Measurements from ENCODE around the gene ANGPTL8.

ANGPTL8 gene

DNA sequence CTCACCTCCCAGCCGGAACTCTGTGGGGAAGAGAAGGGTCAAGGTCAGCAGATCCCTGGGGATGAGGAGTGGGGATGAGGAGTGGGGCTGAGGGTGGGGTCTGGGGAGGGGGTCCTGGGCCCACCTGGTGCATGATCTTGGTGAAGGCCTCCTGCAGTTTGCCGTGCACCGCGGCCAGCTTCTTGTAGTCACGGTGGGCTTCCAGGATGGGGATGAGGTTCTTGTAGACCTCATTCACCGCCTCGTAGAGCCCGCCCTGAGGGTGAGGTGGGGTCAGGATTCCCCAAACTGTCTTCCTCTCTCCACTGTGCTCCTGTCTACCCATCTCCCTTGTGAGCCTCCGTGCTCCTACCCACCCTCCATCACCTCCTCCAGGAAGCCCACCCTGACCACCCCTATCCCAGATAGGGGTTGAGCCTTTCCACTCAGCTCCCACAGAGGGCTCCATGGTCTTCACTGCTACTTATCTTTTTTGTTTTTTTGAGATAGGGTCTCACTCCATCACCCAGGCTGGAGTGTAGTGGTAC is 35.3 kb upstream of the ANGPTL8 start:
- no peak for DNase-seq

GRCh38 chr19:11204943-11205349 is 34.5 kb upstream of the ANGPTL8 start:
- DNase-seq: no peak

DNA sequence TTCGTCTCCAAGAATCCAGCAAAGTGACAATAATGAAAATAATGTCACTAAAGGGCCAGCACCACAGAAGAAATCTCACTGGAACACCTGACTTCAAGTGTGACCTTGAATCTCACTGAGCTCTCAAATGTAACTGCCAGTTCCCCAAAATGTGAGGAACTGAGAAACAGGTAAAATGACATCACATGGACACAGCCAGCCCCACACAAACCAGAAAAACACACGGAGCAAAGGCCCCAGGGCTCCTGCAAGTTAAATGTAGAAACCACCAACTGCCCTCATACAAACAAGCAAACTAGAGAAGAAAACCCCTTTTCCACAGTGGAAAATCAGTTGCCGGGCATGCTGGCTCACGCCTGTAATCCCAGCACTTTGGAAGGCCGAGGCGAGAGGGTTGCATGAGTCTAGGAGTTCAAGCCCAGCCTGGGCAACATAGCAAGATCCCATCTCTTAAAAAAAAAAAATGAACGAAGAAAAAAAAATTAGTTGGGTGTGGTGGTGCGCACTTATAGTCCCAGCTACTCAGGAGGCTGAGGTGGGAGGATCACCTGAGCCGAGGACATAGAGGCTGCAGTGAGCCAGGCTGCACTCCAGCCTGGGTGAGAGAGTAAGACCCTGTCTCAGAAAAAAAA is 33.4 kb upstream of the ANGPTL8 start:
- no peak for DNase-seq

- no peak for DNase-seq
Observed at GRCh38 chr19:11208561-11209471, 30.6 kb upstream of the ANGPTL8 start.

GRCh38 chr19:11209839-11210655 is 29.4 kb upstream of the ANGPTL8 start:
- DNase-seq: no peak

- no peak for DNase-seq
Observed at GRCh38 chr19:11210656-11210928, 28.8 kb upstream of the ANGPTL8 start.

GRCh38 chr19:11214387-11214786 is 25.0 kb upstream of the ANGPTL8 start:
- no peak for DNase-seq

- DNase-seq: no peak
Observed at GRCh38 chr19:11221082-11221598, 18.3 kb upstream of the ANGPTL8 start.

DNA sequence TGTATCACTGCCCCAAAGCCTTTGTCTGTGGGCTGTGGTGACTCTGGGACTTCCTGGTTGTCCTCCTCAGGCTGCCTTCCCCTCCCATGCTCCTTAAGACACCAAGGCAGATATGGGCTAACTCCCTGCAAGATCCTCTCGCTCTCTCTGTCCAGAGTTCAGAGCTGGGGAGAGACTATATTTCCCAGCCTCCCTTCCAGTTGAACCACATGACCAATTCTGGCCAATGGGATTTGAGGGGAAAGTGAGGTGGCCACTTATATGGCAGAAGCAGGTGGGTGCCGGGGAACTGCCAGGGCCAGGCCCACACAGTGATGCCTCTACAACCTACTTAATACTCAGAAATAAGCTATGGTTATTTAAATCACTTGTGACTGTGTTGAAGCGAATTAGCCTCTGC is 16.2 kb upstream of the ANGPTL8 start:
- DNase-seq: no peak

- DNase-seq: no peak
Observed at GRCh38 chr19:11224429-11224828, 15.0 kb upstream of the ANGPTL8 start.

GRCh38 chr19:11225172-11225571 is 14.2 kb upstream of the ANGPTL8 start:
- DNase-seq: no peak

- no peak for DNase-seq
Observed at GRCh38 chr19:11225815-11226214, 13.6 kb upstream of the ANGPTL8 start.

DNA sequence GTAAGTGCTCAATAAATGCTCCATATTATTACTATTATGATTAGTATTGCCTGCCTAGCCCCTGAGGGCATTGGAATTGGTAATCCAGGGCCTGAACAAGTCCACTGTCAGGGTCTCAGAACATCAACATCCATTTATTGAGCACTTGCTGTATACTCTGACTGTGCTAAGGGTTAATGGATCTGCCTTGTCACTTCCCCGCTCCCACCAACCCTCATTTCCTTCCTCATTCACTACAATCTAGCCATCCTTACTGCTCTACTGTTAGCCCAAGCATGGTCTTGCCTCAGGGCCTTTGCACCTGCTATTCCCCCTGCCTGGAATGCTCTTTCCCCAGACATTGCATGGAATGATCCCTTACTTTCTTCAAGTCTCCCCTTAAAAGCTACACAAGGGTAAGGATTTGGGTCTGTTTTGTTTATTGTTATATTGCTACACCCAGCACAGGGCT is 12.7 kb upstream of the ANGPTL8 start:
- no peak for DNase-seq

- DNase-seq: no peak
Observed at GRCh38 chr19:11227195-11227886, 12.1 kb upstream of the ANGPTL8 start.

GRCh38 chr19:11230621-11231386 is 8.6 kb upstream of the ANGPTL8 start:
- DNase-seq: no peak

- DNase-seq: no peak
Observed at GRCh38 chr19:11232555-11232954, 6.9 kb upstream of the ANGPTL8 start.

DNA sequence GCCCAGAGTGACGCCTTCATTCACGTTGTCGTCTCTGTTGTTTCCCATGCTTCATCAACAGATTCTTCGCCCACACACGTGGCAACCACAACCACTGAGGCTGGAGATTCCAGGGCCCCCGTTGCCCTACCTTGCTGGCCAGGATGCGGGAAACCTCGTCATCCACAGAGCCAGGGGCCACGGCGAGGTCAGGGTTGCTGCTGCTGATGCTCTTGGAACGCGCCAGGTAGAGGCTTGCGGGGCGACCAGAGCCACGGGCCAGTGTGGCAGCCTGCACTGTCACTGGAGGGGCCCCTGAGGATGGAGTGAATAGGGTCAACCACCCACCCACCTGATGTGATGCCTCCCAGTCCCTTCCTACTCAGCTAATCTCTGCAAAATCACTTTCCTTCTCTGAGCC is 6.3 kb upstream of the ANGPTL8 start:
- DNase-seq: no peak

- no peak for DNase-seq
Observed at GRCh38 chr19:11234486-11235075, 4.8 kb upstream of the ANGPTL8 start.

DNA sequence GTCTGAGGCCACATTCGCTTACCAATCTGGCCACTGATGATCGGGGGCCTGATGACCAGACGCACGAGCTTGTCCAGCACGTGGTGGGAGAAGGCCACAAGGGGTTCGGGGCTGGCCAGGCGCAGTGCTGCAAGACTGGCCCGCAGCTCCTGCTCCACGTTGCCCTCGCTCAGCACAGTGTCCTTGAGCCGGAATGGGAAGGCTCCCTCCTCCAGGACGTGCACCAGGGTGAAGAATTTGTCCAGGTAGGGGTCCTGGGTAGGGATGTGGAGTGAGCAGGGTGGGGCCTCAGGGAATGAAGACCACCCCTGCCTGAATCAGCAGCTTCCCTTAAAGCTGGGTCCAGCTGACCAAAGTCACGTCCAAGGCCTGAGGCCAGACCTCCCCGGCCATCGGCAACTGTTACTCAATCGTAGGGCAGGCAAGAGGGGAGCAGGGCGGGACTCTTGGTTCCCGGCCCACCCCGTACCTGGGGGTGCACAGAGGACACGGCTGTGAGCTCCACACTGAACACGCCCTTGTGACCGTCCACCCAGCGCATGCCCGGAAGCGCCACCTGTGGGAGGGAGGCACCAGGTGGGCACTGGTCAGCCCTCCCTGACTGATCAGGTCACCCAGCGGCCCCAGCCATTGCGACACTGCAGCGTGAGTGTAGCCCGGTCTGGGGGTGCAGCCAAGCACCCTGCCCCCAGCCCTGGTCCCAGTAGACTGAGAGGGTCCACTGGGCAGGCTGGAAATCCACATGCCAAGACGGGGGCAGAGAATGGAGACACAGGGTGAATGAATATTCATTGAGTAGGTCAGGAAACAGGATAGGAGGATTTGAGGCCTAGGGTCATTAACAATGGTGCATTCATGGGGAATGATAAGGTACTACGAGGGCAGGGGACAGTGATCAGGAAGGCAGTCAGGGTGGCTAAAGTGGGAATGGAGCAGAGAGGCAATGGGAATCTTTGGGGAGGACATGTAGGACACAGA is 2.8 kb upstream of the ANGPTL8 start:
- no peak for DNase-seq

DNA sequence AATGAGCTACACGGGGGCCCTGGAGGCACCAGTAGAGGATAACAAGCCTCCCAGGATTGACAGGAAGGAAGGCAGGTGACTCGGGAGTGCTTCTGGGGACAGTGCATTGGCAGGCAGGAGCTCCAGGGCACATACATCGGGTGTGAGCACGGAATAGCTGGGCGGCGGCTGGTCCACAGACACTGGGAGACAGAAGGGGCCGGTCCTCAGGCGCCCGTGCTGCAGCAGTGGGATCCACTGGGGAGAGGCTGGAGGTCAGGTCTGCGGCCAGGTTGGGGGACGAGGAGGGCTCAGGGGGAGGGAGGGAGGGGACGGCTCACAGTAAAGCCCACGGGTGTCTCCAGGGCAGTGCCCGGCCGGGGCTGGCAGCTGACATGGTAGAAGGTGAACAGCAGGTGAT is 2.1 kb upstream of the ANGPTL8 start:
- DNase-seq: no peak
